Thyroid gland (tissue), 4 donors: ENCODE data around the gene PIGR.

Experiments used
- CTCF ChIP-seq, 6 experiments: fragments of 200-600 bp in 3 of 6; fragments of 450-650 bp in 3 of 6; sonication (generic) in 3 of 6; IDR thresholded peaks; one replicate each; pipeline ENCODE4 v1.5.1; 2016 to 2019; ENCODE audit warnings: antibody characterized with exemption in 6 of 6, mild to moderate bottlenecking in 2 of 6, inconsistent platforms in 1 of 6, moderate library complexity in 1 of 6
- POLR2A ChIP-seq, 2 donors: fragments of 450-650 bp; IDR thresholded peaks; one replicate each; pipeline ENCODE4 v1.6.1; 2017; ENCODE audit warnings: antibody characterized with exemption in 2 of 2, mild to moderate bottlenecking in 2 of 2, moderate library complexity in 1 of 2

- no peak for TF ChIP-seq CTCF (IDR thresholded peaks at IDR 0.05)
- no peak for TF ChIP-seq POLR2A (IDR thresholded peaks at IDR 0.05)
Observed at GRCh38 chr1:206930210-206930798, 16.0 kb downstream of the PIGR start.
